ENCODE data around the gene PPM1H. TPM values are rescaled to one million over a fixed set of nuclear protein-coding genes. Genes with fewer than 3 reads are reported as not detected.

Gene PPM1H
- total RNA-seq, 1 donor from 2014 or later = 0.79 TPM

- DNase-seq (ENCODE audit: low read depth) (no peak), FAIRE-seq (no peak)
- Histone ChIP-seq H3K27me3 (ENCODE audit: control insufficient read depth, insufficient read depth, low read length) (no peaks in the 10 kb centered on the region), H3K4me3 (ENCODE audit: low read depth, low read length) (no peak overlapping the region), H3K36me3 (ENCODE audit: control insufficient read depth, insufficient read depth, low read length) (no peaks in the 10 kb centered on the region)
- TF ChIP-seq, protein P1, sequence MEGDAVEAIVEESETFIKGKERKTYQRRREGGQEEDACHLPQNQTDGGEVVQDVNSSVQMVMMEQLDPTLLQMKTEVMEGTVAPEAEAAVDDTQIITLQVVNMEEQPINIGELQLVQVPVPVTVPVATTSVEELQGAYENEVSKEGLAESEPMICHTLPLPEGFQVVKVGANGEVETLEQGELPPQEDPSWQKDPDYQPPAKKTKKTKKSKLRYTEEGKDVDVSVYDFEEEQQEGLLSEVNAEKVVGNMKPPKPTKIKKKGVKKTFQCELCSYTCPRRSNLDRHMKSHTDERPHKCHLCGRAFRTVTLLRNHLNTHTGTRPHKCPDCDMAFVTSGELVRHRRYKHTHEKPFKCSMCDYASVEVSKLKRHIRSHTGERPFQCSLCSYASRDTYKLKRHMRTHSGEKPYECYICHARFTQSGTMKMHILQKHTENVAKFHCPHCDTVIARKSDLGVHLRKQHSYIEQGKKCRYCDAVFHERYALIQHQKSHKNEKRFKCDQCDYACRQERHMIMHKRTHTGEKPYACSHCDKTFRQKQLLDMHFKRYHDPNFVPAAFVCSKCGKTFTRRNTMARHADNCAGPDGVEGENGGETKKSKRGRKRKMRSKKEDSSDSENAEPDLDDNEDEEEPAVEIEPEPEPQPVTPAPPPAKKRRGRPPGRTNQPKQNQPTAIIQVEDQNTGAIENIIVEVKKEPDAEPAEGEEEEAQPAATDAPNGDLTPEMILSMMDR (IDR thresholded peaks at IDR 0.05; ENCODE audit: insufficient read depth, low read length, severe bottlenecking) = no peak
Observed at GRCh38 chr12:62834971-62835547, 99.9 kb downstream of the PPM1H start.

- Histone ChIP-seq H3K4me3 (ENCODE audit: low read depth, low read length) (no peak overlapping the region), H3K36me3 (ENCODE audit: control insufficient read depth, insufficient read depth, low read length) (no peaks in the 10 kb centered on the region), H3K27me3 (ENCODE audit: control insufficient read depth, insufficient read depth, low read length) (no peaks in the 10 kb centered on the region)
- DNase-seq (ENCODE audit: low read depth) = no peak
- FAIRE-seq = no peak
- TF ChIP-seq, protein P1 (IDR thresholded peaks at IDR 0.05; ENCODE audit: insufficient read depth, low read length, severe bottlenecking) = no peak
Observed at GRCh38 chr12:62834406-62834805, 100.5 kb downstream of the PPM1H start.

GRCh38 chr12:62833634-62834033, 101.3 kb downstream of the PPM1H start:
- H3K36me3 ChIP-seq (ENCODE audit: control insufficient read depth, insufficient read depth, low read length) = no peaks in the 10 kb centered on the region
- TF ChIP-seq, protein P1 (IDR thresholded peaks at IDR 0.05; ENCODE audit: insufficient read depth, low read length, severe bottlenecking) = no peak
- no peaks in the 10 kb centered on the region for H3K27me3 ChIP-seq (ENCODE audit: control insufficient read depth, insufficient read depth, low read length)
- FAIRE-seq (no peak), DNase-seq (ENCODE audit: low read depth) (no peak)
- no peak overlapping the region for H3K4me3 ChIP-seq (ENCODE audit: low read depth, low read length)

DNA sequence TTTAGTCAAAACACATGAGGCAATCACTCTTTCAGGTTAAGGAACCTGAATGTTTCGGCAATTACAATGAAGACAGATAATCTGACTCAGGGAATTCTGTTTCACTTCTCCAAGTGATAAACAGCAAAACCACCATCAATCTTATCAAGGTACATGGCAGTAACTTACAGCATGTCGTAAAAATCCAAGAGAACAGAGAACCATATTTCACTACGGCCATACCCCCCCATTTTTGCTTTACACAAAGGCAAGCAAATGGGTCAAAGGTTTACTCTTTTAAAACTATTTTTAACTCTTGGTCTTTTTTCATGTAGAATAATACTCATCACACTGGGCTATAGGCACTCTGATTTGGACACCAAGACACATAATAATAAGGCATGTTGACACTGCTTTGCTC, 102.4 kb downstream of the PPM1H start:
- DNase-seq (ENCODE audit: low read depth) (no peak), FAIRE-seq (no peak)

GRCh38 chr12:62832027-62832426, 102.9 kb downstream of the PPM1H start:
- no peak overlapping the region for H3K4me3 ChIP-seq (ENCODE audit: low read depth, low read length)
- no peaks in the 10 kb centered on the region for H3K27me3 ChIP-seq (ENCODE audit: control insufficient read depth, insufficient read depth, low read length)
- DNase-seq (ENCODE audit: low read depth) (no peak), FAIRE-seq (no peak)
- H3K36me3 ChIP-seq (ENCODE audit: control insufficient read depth, insufficient read depth, low read length) = no peaks in the 10 kb centered on the region
- TF ChIP-seq, protein P1 (IDR thresholded peaks at IDR 0.05; ENCODE audit: insufficient read depth, low read length, severe bottlenecking) = no peak

More for the DNA sequence above, 102.4 kb downstream of the PPM1H start:
- no peaks in the 10 kb centered on the region for H3K36me3 ChIP-seq (ENCODE audit: control insufficient read depth, insufficient read depth, low read length)
- H3K4me3 ChIP-seq (ENCODE audit: low read depth, low read length) = no peak overlapping the region
- no peaks in the 10 kb centered on the region for H3K27me3 ChIP-seq (ENCODE audit: control insufficient read depth, insufficient read depth, low read length)
- TF ChIP-seq, protein P1 (IDR thresholded peaks at IDR 0.05; ENCODE audit: insufficient read depth, low read length, severe bottlenecking) = no peak

DNA sequence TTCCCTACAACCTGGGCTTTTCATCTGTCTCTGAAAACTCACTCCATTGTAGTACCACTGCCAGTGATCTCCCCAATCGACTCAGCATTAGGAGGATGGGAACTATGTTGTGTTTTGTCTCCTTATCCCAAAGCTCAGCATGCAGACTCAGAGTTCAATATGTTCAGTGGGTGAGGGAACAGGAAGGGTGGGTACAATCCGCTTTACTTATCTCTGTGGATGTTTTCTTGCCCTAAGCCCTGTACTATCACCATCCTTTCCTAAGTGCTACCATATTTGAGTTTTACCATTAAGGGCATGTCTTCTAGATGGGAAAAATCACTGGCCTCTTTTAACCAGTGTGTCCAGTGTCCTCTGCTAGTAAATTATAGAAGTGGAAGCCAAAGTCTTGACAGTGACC, 107.1 kb downstream of the PPM1H start:
- no peaks in the 10 kb centered on the region for H3K36me3 ChIP-seq (ENCODE audit: control insufficient read depth, insufficient read depth, low read length)
- FAIRE-seq = no peak
- TF ChIP-seq, protein P1 (IDR thresholded peaks at IDR 0.05; ENCODE audit: insufficient read depth, low read length, severe bottlenecking) = no peak
- no peak for DNase-seq (ENCODE audit: low read depth)
- no peak overlapping the region for H3K4me3 ChIP-seq (ENCODE audit: low read depth, low read length)
- no peaks in the 10 kb centered on the region for H3K27me3 ChIP-seq (ENCODE audit: control insufficient read depth, insufficient read depth, low read length)
